ENCODE results near the gene OTUD5. TPM values are rescaled to one million over a fixed set of nuclear protein-coding genes. Genes with fewer than 3 reads are reported as not detected.

Gene OTUD5
- total RNA-seq, 1 donor from 2014 or later, result 16.7 TPM

DNA sequence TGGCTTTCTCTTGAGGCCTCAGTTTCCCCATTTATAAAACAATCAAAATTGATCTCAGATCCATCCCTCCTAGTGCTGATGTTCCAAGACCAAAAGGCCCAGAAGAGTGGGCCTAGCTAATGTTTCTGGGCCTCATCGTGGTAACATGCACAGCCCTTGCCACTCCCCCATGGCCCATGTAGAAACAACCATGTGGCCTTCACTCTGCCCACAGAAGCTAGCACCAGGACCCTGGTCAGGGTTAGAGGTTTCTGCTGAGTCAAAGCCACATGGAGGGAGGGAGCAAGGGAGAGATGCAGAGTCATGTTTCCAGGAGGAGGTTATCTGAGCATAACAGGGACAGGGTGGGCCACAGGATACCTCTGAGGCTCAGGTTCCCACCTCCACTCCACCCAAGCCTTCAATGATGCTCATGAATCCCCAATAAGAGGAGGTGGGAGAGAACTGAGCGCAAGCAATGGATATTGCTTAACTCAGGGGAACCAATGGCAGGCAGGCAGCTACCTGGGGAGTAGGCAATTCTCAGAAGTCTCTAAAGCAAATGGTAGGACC lies 16.9 kb downstream of the OTUD5 start:
- no peak for ATAC-seq (ENCODE audit: poor library complexity)
- intact Hi-C loops (cut with DNase I), result no loop called here
- no peak for DNase-seq

DNA sequence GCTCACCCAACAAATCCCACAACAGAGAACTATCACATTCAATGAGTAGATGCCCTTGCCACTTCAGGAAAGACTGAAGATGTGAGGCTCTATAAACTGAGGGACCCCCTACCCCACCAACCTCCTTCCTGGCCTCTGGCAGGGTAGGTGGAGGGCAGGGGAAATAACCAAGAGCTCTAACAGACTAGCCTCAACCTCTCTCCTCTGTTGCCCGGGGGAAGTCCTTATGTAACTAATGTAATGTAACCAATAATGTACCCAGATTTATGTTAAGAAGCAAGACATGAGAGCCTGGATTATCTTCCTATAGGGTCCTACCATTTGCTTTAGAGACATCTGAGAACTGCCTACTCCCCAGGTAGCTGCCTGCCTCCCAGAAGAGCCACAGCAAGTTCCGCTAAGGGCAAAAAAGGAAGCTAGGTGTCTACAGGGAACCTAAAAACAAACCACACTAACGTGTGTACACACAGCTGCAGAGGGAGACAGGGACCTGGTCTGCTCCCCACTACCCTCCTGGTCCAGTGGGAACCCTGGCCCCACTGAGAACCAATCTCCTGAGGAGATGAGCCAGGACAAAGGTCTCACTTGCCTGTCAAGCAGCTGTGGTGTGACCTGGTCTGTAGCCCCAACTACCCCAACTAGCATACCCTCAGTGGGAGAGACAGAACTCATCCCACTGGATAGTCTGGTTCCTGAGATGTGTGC lies 17.7 kb downstream of the OTUD5 start:
- DNase-seq (no peak), ATAC-seq (ENCODE audit: poor library complexity) (no peak)
- intact Hi-C loops (cut with DNase I), result no loop called here

- no peak for DNase-seq
- ATAC-seq (ENCODE audit: poor library complexity), result no peak
- intact Hi-C loops (cut with DNase I), result no loop called here
Observed at GRCh38 chrX:48938721-48939425, 18.5 kb downstream of the OTUD5 start.

DNA sequence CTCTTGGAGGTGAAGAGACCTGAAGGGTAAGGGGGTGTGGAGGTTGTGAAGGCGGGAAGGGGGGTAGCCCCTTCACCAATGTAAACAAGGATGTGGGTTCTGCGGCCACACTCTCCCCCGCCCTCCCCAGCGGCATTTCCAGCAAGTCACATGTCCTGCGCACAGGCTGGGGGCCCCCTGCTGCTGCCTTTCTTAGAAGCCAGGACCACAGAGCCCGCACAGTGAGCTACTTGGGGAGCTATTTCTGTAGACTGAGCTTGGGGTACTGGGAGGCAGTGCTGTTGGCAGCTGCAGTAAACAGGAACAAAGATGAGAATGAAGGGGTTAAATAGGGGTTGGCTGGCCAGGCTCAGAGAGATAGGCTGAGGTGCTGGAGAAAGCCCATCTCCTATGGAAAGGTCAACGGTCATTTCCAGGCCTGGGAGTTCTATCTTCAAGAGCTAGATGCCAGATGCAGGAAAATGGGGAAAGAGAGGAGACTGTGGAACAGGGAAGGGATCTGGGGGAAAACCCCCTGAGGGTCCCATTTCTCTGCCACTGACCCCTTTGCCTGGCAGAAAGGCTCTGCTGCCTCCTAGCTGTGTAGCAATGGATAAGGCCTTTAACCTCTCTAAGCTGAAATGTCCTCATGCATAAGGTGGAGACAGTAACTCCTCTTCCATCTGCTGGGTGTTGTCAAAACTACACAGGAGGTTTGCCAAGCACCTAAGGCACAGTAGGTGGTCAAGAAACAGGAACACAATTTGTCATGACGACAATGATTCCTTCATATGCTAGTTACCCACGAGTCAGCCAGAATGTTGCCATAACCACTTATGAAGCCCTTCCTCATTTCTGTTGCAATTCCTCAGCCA lies 20.1 kb downstream of the OTUD5 start:
- ATAC-seq (ENCODE audit: poor library complexity), result peak; percentile 39
- peak; percentile 70 for DNase-seq
- intact Hi-C loops (cut with DNase I), result no loop called here

DNA sequence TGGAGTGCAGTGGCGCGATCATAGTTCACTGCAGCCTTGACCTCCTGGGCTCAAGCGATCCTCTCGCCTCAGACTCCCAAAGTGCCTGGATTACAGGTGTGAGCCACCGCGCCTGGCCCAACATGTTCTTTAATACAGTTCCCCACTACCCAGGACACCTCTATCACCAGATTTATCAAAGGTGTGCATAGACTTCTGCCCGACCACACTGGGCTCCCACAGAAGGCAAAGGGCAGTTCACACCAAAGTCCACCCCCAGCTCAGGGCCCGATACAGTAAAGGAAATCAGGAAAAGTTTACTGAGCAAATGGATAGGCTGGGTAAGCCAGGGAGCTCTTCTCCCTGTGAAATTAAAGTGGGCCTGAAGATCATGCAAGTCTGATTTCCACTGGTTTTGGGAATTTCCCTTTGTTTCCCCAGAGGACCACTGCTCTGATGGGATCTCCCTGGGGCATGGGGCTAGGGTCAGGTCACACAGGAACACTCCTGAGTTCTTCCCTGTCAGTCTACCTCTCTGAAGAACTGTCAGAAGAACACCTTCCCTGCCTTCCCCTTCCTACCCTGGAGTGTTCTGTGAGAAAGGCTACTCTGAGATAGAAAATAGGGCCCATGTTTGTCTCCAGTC lies 20.9 kb downstream of the OTUD5 start:
- DNase-seq, result no peak
- intact Hi-C loops (cut with DNase I), result no loop called here
- no peak for ATAC-seq (ENCODE audit: poor library complexity)

- ATAC-seq (ENCODE audit: poor library complexity) (no peak), DNase-seq (no peak)
- intact Hi-C loops (cut with DNase I), result no loop called here
Observed at GRCh38 chrX:48935301-48935670, 22.1 kb downstream of the OTUD5 start.

- ATAC-seq (ENCODE audit: poor library complexity) (no peak), DNase-seq (no peak)
- intact Hi-C loops (cut with DNase I), result no loop called here
Observed at GRCh38 chrX:48934581-48935300, 22.7 kb downstream of the OTUD5 start.

- intact Hi-C loops (cut with DNase I), result no loop called here
- ATAC-seq (ENCODE audit: poor library complexity), result no peak
- no peak for DNase-seq
Observed at GRCh38 chrX:48933757-48934156, 23.6 kb downstream of the OTUD5 start.

GRCh38 chrX:48927736-48928382 lies 29.5 kb downstream of the OTUD5 start:
- intact Hi-C loops (cut with DNase I), result no loop called here
- ATAC-seq (ENCODE audit: poor library complexity), result no peak
- DNase-seq, result no peak

DNA sequence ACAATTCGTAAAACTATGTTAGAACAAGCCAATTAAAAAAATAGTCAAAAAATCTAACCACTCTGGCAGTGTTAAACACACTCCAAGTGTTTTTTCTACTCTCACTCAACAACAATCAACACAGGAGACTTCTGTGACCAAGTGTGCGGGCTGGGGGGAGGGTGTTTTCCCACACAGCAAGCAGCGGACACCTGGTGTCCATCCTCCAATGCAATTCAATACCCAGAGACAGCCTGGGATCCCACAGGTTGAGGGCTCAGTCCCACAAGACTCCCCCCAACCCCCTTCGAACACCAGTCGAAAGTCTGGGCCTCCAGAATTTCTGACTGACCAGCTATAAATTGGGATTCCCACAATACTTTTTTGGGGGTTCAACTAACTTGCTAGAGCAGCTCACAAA lies 30.3 kb downstream of the OTUD5 start:
- intact Hi-C loops (cut with DNase I), result no loop called here
- ATAC-seq (ENCODE audit: poor library complexity) (no peak), DNase-seq (no peak)

DNA sequence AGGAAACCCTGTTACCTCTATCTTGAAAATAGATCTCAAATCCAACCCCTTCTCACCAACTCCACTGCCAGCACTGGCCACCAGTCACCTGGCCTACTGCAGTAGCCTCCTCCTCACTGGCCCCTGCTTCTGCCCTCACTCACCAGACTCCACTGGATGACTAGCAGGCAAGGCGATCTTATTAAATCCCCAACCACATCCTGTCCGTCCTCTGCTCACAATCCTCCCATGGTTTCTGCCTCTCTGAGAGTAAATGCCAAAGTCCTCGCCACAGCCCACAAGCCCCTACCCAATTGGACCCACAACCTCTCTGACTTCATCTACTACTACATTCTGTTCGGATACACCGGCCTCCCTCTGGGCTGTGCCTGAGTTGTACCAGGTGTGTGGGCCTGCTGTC lies 33.1 kb downstream of the OTUD5 start:
- intact Hi-C loops (cut with DNase I), result no loop called here
- DNase-seq (no peak), ATAC-seq (ENCODE audit: poor library complexity) (no peak)

GRCh38 chrX:48923771-48924170 lies 33.6 kb downstream of the OTUD5 start:
- intact Hi-C loops (cut with DNase I), result no loop called here
- ATAC-seq (ENCODE audit: poor library complexity) (no peak), DNase-seq (no peak)

DNA sequence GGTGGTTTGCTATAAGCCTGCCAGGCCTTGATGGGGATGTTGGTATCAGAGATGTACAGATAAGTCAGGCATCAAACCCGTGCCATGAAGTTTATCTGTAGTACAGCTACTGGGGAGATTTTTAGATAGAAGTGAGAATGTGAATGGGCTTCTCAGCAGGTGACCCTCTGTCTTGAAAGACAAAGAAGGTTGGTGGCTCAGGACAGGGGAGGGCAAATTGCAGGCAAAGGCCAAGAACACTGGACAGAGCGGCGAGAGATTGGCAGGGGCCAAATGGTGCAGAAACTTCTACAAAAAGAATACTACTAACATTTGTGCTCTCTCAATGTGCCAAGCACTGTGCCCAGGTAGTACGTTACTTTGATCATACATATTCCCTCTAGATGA lies 36.7 kb downstream of the OTUD5 start:
- intact Hi-C loops (cut with DNase I), result no loop called here
- no peak for DNase-seq
- no peak for ATAC-seq (ENCODE audit: poor library complexity)

- DNase-seq, result no peak
- ATAC-seq (ENCODE audit: poor library complexity), result no peak
- intact Hi-C loops (cut with DNase I), result no loop called here
Observed at GRCh38 chrX:48919947-48920717, 37.3 kb downstream of the OTUD5 start.

DNA sequence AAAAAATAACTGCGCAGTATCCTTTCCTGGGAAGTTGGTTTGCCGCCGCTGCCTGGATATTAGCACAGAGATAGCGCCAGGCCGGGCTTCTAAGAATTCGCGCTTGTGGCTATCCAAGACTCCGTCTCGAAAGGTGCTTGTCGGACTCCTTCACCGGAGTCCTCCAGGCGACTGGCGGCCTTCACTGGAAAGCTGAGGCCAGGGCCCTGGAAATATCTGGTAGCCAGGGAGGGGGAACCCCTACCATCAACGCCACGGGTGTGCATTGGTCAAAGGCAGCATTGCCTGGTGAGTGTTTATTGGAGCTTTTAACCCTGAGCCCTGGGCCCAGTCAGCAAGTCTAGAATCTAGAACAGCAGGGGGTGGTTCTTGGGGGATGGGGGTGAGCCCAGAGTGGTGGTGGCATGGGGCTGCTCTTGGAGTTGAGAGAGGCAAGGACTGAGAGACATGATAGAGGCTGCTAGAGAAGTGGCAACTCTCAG lies 38.0 kb downstream of the OTUD5 start:
- intact Hi-C loops (cut with DNase I), result no loop called here
- peak; percentile 4 for ATAC-seq (ENCODE audit: poor library complexity)
- no peak for DNase-seq

DNA sequence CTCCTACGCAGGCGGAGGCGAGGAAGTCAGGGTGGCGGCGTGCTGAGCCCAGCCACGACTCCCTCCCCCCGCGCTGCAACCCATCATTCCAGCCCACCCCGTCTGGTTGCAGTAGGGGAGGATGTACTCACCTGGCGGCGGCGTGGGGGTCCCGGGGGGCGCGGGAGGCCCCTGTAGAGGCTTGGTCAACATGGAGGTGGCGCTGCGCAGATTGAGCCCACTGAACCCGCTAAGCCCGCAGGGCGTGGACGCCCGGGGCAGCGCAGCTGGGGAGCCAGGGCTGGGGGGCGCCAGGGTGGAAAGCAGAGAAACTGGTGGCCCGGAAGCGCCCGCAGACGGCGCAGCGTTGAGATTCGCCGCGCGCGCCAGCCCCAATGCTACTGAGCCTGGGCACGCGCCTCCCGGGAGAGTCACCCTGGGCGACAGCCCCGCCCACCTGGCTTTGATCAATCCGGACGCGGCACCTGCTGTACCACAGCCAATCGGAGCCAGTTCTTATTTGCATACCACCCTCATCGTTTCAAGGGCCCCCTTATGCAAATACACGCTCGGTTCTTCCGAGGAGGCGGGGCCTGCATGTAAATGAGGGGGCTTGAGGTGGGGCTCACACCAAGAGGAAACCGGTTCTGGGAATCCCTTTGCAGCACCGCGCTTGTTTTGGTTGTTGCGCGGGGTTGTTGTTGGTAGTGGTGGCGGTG lies 38.6 kb downstream of the OTUD5 start, which contains the start of gene PIM2:
TSS of gene PIM2 (minus strand) at position 382 of the 698 bp plus-strand sequence. CDS start at position 192, 190 bp downstream.
- DNase-seq (peak; percentile 94), ATAC-seq (ENCODE audit: poor library complexity) (peak; percentile 91)
- intact Hi-C loops (cut with DNase I), result no loop called here
